Activated effector memory CD4-positive, alpha-beta T cell treated with anti-CD3 and anti-CD28 coated beads, Interleukin-2, amount 50 U/mL, for 16 hours (primary cell): ENCODE data around the gene LZTR1.
"Not testable (repeated sequence)": the region's sequence is repeated elsewhere in the genome, so short reads cannot be mapped to it uniquely, and the experiment has no call there.

Experiments
- DNase-seq: peaks from one replicate; pipeline ENCODE4 v3.0.0-alpha.2; 2020

The LZTR1 gene

DNA sequence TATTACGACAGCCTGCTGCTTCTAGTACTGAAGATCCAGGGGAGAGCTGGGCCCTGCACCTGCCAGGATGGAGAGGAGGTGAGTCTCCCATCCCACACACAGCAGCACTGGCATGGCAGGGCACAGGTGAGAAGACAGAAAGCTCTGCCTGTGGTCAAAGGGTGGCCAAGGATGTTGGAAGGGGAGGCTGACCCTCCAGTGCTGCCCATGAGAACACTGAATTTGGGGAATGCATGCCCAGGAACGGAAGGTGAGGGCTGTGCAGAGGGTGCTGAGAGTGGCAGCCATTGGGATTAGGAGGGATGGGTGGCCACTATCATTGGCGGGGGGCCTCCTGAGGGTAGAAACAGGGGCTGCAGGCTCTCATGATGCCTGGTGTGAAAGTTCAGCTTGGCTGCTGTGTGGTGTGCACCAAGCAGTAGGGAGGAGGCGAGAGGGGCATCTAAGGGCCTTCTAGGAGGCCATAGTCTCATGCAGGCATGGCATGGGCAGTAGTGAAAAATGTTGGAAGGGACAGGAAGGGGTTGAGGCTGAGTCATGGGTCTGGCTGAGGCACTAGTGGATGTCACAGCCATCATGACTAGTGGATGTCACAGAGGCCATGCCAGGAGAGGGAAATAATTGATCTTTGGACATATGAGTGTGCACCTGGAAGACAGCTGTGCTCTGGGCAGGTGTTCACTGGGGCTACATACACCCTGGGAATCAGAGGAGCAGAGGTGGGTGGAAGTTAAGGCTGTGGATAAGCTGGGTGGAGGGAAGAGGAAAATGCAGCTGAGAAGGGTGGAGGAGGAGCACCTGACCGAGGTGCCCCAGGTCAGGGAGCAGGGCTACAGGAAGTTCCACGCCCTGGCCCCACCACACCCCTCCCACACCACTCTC is 61.1 kb downstream of the LZTR1 start:
- no peak for DNase-seq

- DNase-seq = no peak
Observed at GRCh38 chr22:21043860-21044535, 61.9 kb downstream of the LZTR1 start.

- no peak for DNase-seq
Observed at GRCh38 chr22:21044931-21045584, 63.0 kb downstream of the LZTR1 start.

GRCh38 chr22:21045585-21046294 is 63.6 kb downstream of the LZTR1 start, which contains the start of gene LRRC74B:
TSS of gene LRRC74B (plus strand) at chr22:21045946. CDS start at chr22:21045987, 41 bp downstream.
- DNase-seq = peak; percentile 84

GRCh38 chr22:21047035-21047661 is 65.1 kb downstream of the LZTR1 start:
- no peak for DNase-seq

DNA sequence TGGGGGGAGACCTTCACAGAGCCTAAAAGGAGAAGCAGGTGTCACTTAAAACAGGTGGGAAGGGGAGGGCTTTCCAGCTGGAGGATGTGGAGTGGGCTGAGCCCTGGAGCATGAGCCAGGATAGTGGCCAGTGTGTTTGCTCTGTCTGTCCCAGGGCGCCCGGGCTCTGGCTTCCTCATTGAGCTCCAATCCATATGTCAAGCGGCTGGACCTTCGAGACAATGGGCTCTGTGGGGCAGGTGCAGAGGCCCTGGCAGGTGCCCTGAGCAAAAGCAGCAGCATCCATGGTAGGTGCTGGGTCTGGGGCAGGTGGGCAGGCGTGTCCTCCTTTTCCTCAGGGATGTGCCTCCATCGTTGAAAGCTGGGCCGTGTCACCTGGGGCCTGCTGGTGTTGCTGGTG is 65.6 kb downstream of the LZTR1 start:
- no peak for DNase-seq

DNA sequence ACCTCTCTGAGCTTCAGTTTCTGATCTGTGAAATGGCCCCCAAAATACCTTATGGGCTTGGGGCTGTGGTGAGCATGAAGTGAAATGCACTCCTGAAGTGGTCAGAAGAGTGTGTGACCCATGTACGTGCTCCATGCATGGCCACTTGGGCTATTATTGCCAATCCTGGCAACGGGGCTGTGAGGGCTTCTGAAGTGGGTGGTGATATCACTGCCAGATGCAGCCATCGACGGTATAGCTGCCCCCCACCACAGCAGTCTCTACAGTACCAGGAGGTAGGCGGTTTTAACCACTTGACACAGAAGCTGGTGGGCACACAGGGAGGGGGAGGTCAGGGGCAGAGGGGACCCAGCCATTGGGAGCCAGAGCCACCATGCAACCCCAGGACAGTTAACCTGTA is 66.4 kb downstream of the LZTR1 start:
- not testable (repeated sequence) for DNase-seq
